GM19397 (cell line): ENCODE measurements around the gene ATP6V0A4.
"Not testable (repeated sequence)": the region's sequence is repeated elsewhere in the genome, so short reads cannot be mapped to it uniquely, and the experiment has no call there.

ENCODE experiments used
- ATAC-seq: cut with Tn5 transposase; IDR thresholded peaks from one replicate; pipeline ENCODE4 v1.9.1; 2021; ENCODE audit warnings: mild to moderate bottlenecking, moderate library complexity; ENCODE audit not compliant: unreplicated experiment

ATP6V0A4 gene

DNA sequence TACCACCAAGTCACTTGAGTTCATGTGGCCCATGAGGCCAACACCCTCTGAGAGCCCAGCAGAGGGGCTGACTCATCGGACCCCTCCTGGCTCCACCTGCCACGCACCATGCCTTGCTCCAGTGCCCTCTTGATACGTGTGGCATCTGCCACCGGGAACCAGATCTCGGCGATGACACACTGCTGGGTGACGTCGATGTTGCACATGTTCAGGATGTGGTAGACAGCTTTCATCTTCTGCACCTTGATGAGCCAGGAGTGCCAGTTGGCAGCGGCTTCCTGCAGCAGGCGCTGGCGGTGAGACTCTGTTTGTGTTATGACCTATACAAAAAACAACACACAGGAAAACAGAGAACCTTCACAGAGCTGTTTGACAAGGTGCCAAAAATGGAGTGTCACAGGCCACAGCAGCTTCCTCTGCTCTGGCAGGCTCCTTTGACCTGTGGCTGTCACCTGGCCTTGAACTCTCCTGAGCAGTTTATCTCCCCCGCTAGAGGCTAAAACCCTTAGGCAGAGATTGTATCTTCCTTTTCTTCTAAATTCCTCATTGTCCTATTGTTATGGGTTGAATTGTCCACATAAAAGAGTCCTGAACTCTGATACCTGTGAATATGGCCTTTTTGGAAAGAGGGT is 45.4 kb downstream of the ATP6V0A4 start:
- ATAC-seq, result peak; percentile 72

- no peak for ATAC-seq
Measured at GRCh38 chr7:138750901-138751464, 47.0 kb downstream of the ATP6V0A4 start.

- ATAC-seq, result no peak
Measured at GRCh38 chr7:138750473-138750872, 47.5 kb downstream of the ATP6V0A4 start.

DNA sequence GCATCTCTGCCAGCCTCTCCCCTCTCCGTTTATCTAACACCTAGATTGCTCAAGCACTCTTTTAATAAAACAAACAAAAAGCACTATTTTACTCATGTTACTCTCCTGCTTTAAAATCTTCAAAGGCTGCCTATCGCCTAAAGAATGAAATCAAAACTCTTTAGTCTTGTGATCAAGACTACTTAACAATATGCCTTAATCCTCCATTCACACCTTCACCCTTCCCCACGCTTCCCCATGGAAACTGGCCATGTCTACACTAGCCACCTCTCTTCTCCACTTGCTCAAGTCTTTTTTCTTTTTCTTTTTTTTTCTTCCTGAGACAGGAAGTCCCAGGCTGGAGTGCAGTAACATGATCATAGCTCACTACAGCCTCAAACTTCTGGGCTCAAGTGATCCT is 48.0 kb downstream of the ATP6V0A4 start:
- ATAC-seq, result no peak

DNA sequence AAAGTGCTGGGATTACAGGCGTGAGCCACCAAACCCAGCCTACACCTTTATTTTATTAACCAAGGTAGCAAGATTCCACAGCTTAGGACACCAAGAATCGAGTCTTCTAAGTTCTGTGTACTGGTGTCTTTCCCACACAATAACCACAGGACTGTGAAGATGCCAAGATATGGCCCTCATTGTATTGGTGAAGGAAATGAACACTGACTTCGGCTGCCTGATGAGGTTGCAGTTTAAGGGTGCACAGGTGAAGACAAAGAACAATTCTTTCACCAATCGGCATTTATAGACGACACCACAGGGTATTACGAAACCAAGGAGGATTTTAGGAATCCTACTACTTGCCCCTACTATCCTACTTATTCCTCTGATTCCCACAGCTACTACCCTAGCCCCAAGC is 49.3 kb downstream of the ATP6V0A4 start:
- no peak for ATAC-seq

DNA sequence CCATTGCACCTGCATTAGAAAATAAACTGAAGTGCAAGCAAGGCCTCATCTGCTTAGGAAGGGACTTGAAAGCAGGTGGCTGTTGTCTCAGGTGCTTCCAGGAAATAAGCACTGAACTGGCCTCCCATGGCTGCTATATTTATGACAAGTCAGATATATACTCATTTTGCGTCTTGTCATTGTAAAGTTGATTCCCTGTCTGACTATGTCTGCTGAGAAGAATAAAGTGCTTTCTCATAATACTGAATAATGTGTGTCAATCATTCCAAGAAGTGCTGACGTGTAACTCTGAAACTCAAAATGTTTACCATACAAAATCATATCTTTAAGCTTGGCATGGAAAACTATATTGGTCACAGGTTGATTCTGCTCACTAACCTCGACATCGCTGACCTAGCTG is 51.9 kb downstream of the ATP6V0A4 start:
- no peak for ATAC-seq

DNA sequence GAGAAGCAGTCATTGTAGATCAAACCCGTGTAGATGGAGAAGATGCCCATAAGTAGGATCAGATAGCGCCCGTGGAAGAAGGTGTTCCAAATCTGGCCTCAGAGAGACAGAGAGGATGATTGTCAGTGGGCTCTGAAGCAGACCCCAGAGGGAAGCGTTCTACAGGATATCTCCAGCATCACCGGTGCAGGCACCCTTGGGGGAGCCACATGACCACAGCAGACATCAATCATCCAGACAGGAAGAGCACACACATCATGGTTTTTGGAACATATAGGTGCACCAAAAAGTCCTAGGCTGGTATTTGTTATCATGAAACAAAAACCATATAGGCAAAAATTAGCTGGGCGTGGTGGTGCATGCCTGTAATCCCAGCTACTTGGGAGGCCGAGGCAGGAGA is 52.8 kb downstream of the ATP6V0A4 start:
- ATAC-seq, result no peak

- ATAC-seq, result no peak
Measured at GRCh38 chr7:138741453-138741735, 56.6 kb downstream of the ATP6V0A4 start.

GRCh38 chr7:138739859-138740258 is 58.1 kb downstream of the ATP6V0A4 start:
- no peak for ATAC-seq

DNA sequence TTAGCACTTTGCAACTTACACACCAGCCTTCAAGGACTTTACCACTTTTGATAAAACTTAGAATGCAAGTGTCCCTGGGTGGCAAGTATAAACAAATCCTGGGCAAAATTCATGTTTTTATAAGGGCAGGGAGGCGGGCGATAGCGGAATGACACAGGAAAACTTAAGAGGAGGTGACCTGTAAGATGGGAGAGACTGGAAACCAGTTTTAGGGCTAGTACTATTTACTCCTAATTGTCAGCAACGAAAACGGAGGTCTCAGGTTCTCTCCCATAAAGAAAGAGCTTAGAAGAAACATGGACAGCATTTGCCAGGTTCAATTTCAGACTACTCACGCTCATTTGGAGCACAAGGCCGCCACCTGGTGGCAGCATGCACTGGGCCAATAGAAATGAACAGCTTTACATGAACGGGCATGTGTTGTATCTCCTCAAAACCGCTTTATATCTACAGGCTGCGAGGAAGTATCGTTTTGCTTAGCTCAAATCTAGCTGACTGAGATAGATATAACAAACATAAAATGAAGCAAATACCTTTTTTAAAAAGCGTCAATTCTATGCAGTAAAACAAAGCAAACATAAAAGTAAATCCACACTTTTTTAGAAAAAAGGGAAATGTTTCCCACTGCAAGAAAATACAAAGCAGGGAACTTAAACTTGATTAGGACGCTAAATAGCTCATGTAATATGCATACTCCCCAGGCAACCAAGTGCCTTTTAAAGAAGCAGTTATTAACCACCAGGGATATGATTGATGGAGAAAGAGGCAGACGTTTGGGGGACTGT is 59.3 kb downstream of the ATP6V0A4 start:
- peak; percentile 68 for ATAC-seq

GRCh38 chr7:138738114-138738513 is 59.9 kb downstream of the ATP6V0A4 start:
- ATAC-seq, result no peak

GRCh38 chr7:138735399-138735798 is 62.6 kb downstream of the ATP6V0A4 start:
- ATAC-seq, result no peak

GRCh38 chr7:138731733-138732132 is 66.3 kb downstream of the ATP6V0A4 start:
- ATAC-seq, result not testable (repeated sequence)

GRCh38 chr7:138729444-138729843 is 68.6 kb downstream of the ATP6V0A4 start:
- no peak for ATAC-seq

- ATAC-seq, result no peak
Measured at GRCh38 chr7:138727336-138728099, 70.5 kb downstream of the ATP6V0A4 start.

- ATAC-seq, result no peak
Measured at GRCh38 chr7:138726288-138726687, 71.7 kb downstream of the ATP6V0A4 start.

DNA sequence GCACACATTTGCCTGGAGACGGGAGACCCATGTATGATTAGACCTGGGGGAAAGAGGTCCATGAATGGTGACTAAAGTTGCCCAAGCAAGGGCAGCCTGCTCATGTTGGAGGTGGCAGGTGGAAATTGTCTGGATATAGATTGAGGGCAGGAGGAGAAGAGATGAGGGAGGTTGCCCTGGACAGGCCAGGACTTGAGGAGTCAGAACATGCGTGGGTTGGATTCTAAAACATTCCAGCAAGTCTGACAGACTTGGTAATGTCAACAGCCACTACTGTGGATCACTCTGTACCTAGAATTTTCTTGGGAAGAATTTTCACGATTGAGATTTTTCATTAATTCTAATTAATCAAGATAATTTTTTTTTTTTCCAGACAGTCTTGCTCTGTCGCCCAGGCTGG is 77.7 kb downstream of the ATP6V0A4 start:
- ATAC-seq, result no peak

DNA sequence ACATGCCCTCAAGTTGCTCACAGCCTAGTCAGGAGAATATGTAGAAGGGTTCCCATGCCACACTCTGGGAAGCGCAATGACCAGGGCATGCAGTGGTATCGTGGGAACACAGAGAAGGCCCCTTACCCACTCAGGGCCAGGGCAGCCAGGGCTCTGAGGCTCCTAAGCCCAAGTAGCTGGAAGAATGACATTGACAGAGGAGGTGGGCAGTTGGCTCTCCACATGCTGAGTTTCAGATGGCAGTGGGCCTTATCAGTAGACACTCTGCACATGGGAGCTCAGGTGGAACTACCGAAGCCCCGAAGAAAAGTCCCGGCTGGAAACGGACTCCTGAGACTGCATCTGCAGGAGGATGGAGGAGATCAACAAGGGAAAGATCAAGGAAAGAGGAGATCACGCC is 81.1 kb downstream of the ATP6V0A4 start:
- no peak for ATAC-seq

DNA sequence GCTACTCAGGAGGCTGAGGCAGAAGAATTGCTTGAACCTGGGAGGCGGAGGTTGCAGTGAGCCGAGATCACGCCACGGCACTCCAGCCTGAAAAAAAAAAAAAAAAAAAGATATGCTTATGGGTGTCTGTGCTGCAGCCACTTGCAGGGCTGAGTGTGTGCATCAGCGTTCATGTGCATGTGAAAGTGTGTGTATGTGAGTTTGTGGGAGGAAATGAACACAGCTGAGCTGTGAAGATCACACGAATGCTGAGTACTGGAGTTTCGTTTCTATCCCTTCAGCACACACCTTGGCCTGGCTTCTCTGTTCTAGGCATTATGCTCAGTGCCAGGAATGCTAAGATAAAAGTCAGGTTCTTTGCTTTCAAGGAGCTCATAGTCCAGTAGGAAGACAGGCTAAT is 84.8 kb downstream of the ATP6V0A4 start:
- ATAC-seq, result no peak

GRCh38 chr7:138712652-138713051 is 85.3 kb downstream of the ATP6V0A4 start:
- no peak for ATAC-seq

- ATAC-seq, result no peak
Measured at GRCh38 chr7:138710536-138711385, 87.2 kb downstream of the ATP6V0A4 start.
